Measurements from ENCODE around the gene MKKS.
"Not testable (repeated sequence)": the region's sequence is repeated elsewhere in the genome, so short reads cannot be mapped to it uniquely, and the experiment has no call there.

The MKKS gene

GRCh38 chr20:10412591-10413408 lies 21.2 kb downstream of the MKKS start:
- DNase-seq (ENCODE audit: low read depth in 2 of 2): no peak

GRCh38 chr20:10411673-10412072 lies 22.3 kb downstream of the MKKS start:
- DNase-seq (ENCODE audit: low read depth in 2 of 2): no peak

GRCh38 chr20:10408108-10408813 lies 25.8 kb downstream of the MKKS start:
- no peak for DNase-seq (ENCODE audit: low read depth in 2 of 2)

- no peak for DNase-seq (ENCODE audit: low read depth in 2 of 2)
These were observed 29.0 kb downstream of the MKKS start for GRCh38 chr20:10404959-10405530.

- DNase-seq (ENCODE audit: low read depth in 2 of 2): no peak
These were observed 29.9 kb downstream of the MKKS start for GRCh38 chr20:10404023-10404628.

- no peak for DNase-seq (ENCODE audit: low read depth in 2 of 2)
These were observed 30.9 kb downstream of the MKKS start for GRCh38 chr20:10402938-10403608.

GRCh38 chr20:10398834-10399369 lies 35.1 kb downstream of the MKKS start:
- no peak for DNase-seq (ENCODE audit: low read depth in 2 of 2)

- not testable (repeated sequence) for DNase-seq (ENCODE audit: low read depth in 2 of 2)
These were observed 39.3 kb downstream of the MKKS start for GRCh38 chr20:10394752-10395151.

GRCh38 chr20:10390709-10391108 lies 43.3 kb downstream of the MKKS start:
- no peak for DNase-seq (ENCODE audit: low read depth in 2 of 2)

GRCh38 chr20:10388597-10388996 lies 45.4 kb downstream of the MKKS start:
- DNase-seq (ENCODE audit: low read depth in 2 of 2): no peak

GRCh38 chr20:10387686-10388085 lies 46.3 kb downstream of the MKKS start:
- DNase-seq (ENCODE audit: low read depth in 2 of 2): no peak

GRCh38 chr20:10385850-10386544 lies 48.0 kb downstream of the MKKS start:
- DNase-seq (ENCODE audit: low read depth in 2 of 2): no peak

GRCh38 chr20:10381477-10381876 lies 52.5 kb downstream of the MKKS start:
- no peak for DNase-seq (ENCODE audit: low read depth in 2 of 2)

GRCh38 chr20:10379761-10380160 lies 54.3 kb downstream of the MKKS start:
- no peak for DNase-seq (ENCODE audit: low read depth in 2 of 2)

- DNase-seq (ENCODE audit: low read depth in 2 of 2): no peak
These were observed 57.5 kb downstream of the MKKS start for GRCh38 chr20:10376270-10377075.

- no peak for DNase-seq (ENCODE audit: low read depth in 2 of 2)
These were observed 58.8 kb downstream of the MKKS start for GRCh38 chr20:10375191-10375590.

- no peak for DNase-seq (ENCODE audit: low read depth in 2 of 2)
These were observed 60.0 kb downstream of the MKKS start for GRCh38 chr20:10374036-10374435.

GRCh38 chr20:10371467-10371866 lies 62.6 kb downstream of the MKKS start:
- no peak for DNase-seq (ENCODE audit: low read depth in 2 of 2)

- no peak for DNase-seq (ENCODE audit: low read depth in 2 of 2)
These were observed 63.7 kb downstream of the MKKS start for GRCh38 chr20:10370091-10370887.
